Loucy (cell line): Measurements from ENCODE around the gene FBLN5.

Experiments used
- H2AFZ ChIP-seq: fragments of 200-600 bp; sonication (generic); 2 replicates; pipeline ENCODE4 v1.6.0; 2016; ENCODE audit warnings: antibody characterized with exemption, mild to moderate bottlenecking, low read length, moderate library complexity
- H3F3A ChIP-seq: fragments of 200-600 bp; 2 replicates; pipeline ENCODE4 v1.6.0; 2016; ENCODE audit warnings: antibody characterized with exemption, low read depth, mild to moderate bottlenecking
- H3K27me3 ChIP-seq: fragments of 200-600 bp; sonication (generic); 2 replicates; pipeline ENCODE4 v1.6.1; 2014; ENCODE audit warnings: low read length, mild to moderate bottlenecking; ENCODE audit not compliant: insufficient read depth, poor library complexity, severe bottlenecking
- H3K36me3 ChIP-seq: fragments of 200-600 bp; sonication (generic); 2 replicates; pipeline ENCODE4 v1.6.1; 2016; ENCODE audit warnings: low read length; ENCODE audit not compliant: insufficient read depth
- H3K4me1 ChIP-seq: fragments of 200-600 bp; sonication (generic); 2 replicates; pipeline ENCODE4 v1.5.1; 2014; ENCODE audit warnings: low read length, mild to moderate bottlenecking; ENCODE audit not compliant: insufficient read depth, poor library complexity, severe bottlenecking
- H3K4me2 ChIP-seq: fragments of 200-600 bp; sonication (generic); 2 replicates; pipeline ENCODE4 v1.6.0; 2014; ENCODE audit warnings: antibody characterized with exemption, low read length, low read depth, mild to moderate bottlenecking; ENCODE audit not compliant: poor library complexity, severe bottlenecking
- H3K4me3 ChIP-seq: fragments of 200-600 bp; sonication (generic); 2 replicates; pipeline ENCODE4 v1.5.1; 2014; ENCODE audit warnings: low read length, mild to moderate bottlenecking, mixed read lengths; ENCODE audit not compliant: poor library complexity, severe bottlenecking
- H3K79me2 ChIP-seq: fragments of 200-600 bp; sonication (generic); 2 replicates; pipeline ENCODE4 v1.6.1; 2014; ENCODE audit warnings: low read length; ENCODE audit not compliant: insufficient read depth
- H3K9ac ChIP-seq: fragments of 200-600 bp; sonication (generic); 2 replicates; pipeline ENCODE4 v1.6.0; 2014; ENCODE audit warnings: mild to moderate bottlenecking, low read depth, low read length, moderate library complexity; ENCODE audit not compliant: poor library complexity, severe bottlenecking
- H3K9me2 ChIP-seq: fragments of 200-600 bp; sonication (generic); replicated peaks from 2 replicates; pipeline ENCODE4 v1.6.1; 2016; ENCODE audit warnings: low read depth, low read length, mixed read lengths
- H3K9me3 ChIP-seq: fragments of 200-600 bp; sonication (generic); 2 replicates; pipeline ENCODE4 v1.6.1; 2014; ENCODE audit warnings: mild to moderate bottlenecking, antibody characterized with exemption, low read length, low read depth; ENCODE audit not compliant: insufficient read depth
- H4K20me1 ChIP-seq: fragments of 200-600 bp; sonication (generic); 2 replicates; pipeline ENCODE4 v1.6.0; 2014; ENCODE audit warnings: antibody characterized with exemption, low read length, mild to moderate bottlenecking; ENCODE audit not compliant: insufficient read depth, poor library complexity, severe bottlenecking
- EZH2phosphoT487 ChIP-seq: fragments of 200-600 bp; IDR thresholded peaks from 2 replicates; pipeline ENCODE4 v1.6.1; 2018; ENCODE audit warnings: antibody characterized with exemption, mild to moderate bottlenecking, moderate library complexity, borderline replicate concordance
- TF ChIP-seq, protein P1 (sequence below): fragments of 200-600 bp; sonication (generic); conservative IDR thresholded peaks from 2 replicates; pipeline ENCODE4 v1.5.1; 2014; ENCODE audit warnings: mild to moderate bottlenecking, antibody characterized with exemption, low read length

Gene FBLN5

DNA sequence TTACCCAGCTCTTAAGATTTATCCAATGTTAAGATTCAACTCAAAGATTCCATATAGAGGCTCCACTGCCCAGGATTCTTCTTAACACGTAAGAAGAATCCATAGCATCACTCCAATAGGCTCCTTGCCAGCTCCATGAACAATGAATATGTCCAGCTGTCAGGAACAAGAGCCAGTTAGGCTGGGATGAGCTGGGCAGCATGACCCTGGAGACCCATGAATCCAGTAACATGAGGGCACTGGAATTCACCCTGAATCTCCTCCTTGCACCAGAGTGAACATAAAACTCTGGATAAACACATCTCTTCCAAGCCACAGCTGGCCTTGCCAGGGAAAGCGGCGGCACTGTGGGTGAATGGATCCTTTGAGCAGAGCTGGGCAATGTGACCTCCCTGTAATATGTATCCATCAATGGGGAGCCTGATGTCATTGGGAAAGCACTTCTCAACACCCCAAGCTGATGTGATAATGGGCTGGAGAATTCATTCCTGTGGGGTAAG, 55.7 kb downstream of the FBLN5 start:
- Histone ChIP-seq H3K79me2 (no peaks in the 10 kb centered on the region), H4K20me1 (no peaks in the 10 kb centered on the region), H3K36me3 (no peaks in the 10 kb centered on the region), H3K4me2 (no peak overlapping the region), H3K9me2 (no peaks in the 10 kb centered on the region), H2AFZ (no peak overlapping the region), H3K27me3 (no peaks in the 10 kb centered on the region), H3K9ac (no peak overlapping the region), H3K9me3 (no peaks in the 10 kb centered on the region), H3K4me1 (peaks cover 18% of the 10 kb centered on the region), H3K4me3 (no peak overlapping the region), H3F3A (no peaks in the 10 kb centered on the region)
- no peak for TF ChIP-seq EZH2phosphoT487
- TF ChIP-seq, protein P1, sequence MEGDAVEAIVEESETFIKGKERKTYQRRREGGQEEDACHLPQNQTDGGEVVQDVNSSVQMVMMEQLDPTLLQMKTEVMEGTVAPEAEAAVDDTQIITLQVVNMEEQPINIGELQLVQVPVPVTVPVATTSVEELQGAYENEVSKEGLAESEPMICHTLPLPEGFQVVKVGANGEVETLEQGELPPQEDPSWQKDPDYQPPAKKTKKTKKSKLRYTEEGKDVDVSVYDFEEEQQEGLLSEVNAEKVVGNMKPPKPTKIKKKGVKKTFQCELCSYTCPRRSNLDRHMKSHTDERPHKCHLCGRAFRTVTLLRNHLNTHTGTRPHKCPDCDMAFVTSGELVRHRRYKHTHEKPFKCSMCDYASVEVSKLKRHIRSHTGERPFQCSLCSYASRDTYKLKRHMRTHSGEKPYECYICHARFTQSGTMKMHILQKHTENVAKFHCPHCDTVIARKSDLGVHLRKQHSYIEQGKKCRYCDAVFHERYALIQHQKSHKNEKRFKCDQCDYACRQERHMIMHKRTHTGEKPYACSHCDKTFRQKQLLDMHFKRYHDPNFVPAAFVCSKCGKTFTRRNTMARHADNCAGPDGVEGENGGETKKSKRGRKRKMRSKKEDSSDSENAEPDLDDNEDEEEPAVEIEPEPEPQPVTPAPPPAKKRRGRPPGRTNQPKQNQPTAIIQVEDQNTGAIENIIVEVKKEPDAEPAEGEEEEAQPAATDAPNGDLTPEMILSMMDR: no peak

DNA sequence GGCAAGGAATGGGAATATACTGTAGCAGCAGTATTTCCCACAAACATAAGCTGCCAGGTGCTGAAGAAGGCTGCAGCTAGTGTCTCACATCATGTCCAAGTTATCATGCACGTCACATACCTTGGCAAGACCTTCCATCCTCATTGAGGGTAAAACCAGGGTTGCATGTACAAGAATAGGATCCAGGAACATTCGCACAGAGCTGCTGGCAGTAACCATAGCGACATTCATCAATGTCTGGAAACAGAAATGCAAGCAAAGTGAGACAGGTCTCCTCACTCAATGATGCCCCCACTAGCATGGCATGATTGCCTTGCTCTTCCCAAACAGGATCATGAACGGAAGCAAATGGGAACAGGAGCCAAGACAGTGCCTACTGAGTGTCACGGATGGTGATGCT, 56.4 kb downstream of the FBLN5 start:
- TF ChIP-seq EZH2phosphoT487: no peak
- TF ChIP-seq, protein P1: no peak
- H3K36me3 ChIP-seq: no peaks in the 10 kb centered on the region

DNA sequence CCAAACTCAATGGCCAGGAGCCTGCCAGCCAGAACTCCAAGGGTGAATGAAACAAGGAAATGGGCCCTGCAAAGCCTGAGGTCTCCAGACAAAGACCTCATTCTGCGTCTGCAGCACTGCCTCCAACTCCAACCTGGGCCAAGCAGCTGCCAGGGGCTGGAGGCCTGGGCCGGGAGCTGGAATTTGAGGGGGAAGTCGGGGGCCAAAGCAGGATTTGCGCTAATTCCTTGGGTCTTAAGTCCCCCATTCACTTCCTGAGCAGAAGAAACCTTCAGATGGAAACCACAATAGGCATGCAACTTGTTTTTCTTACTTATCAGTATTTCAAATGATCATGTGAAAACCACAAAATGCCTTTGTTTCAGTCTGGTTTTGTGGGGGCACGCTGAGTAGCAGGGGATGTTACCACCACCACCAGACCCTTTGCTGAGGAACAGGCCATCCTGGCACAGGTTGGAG, 57.2 kb downstream of the FBLN5 start:
- Histone ChIP-seq H3K27me3 (no peaks in the 10 kb centered on the region), H3K79me2 (no peaks in the 10 kb centered on the region), H3K9me2 (no peaks in the 10 kb centered on the region), H3K36me3 (no peaks in the 10 kb centered on the region), H4K20me1 (no peaks in the 10 kb centered on the region), H3K4me3 (no peak overlapping the region), H3K9me3 (no peaks in the 10 kb centered on the region), H3K4me2 (peak overlapping the region; percentile 5), H2AFZ (peak overlapping the region; percentile 41), H3K9ac (no peak overlapping the region), H3F3A (no peaks in the 10 kb centered on the region), H3K4me1 (peaks cover 18% of the 10 kb centered on the region)
- TF ChIP-seq, protein P1: no peak
- no peak for TF ChIP-seq EZH2phosphoT487

More for the DNA sequence above, 56.4 kb downstream of the FBLN5 start:
- H3K27me3 ChIP-seq: no peaks in the 10 kb centered on the region
- no peak overlapping the region for H3K4me3 ChIP-seq
- H2AFZ ChIP-seq: no peak overlapping the region
- H3K9me3 ChIP-seq: no peaks in the 10 kb centered on the region
- no peaks in the 10 kb centered on the region for H3K9me2 ChIP-seq
- H4K20me1 ChIP-seq: no peaks in the 10 kb centered on the region
- peak overlapping the region; percentile 5 for H3K4me2 ChIP-seq
- H3K4me1 ChIP-seq: peaks cover 18% of the 10 kb centered on the region
- no peaks in the 10 kb centered on the region for H3F3A ChIP-seq
- no peaks in the 10 kb centered on the region for H3K79me2 ChIP-seq
- no peak overlapping the region for H3K9ac ChIP-seq
